ENCODE measurements around the gene MGMT.

The MGMT gene

GRCh38 chr10:129796710-129797420 is 329.8 kb downstream of the MGMT start:
- DNase-seq = no peak
- intact Hi-C loops (cut with DNase I) = no loop called here

GRCh38 chr10:129799942-129800341 is 332.9 kb downstream of the MGMT start:
- no peak for DNase-seq
- intact Hi-C loops (cut with DNase I) = no loop called here

GRCh38 chr10:129800796-129801340 is 333.8 kb downstream of the MGMT start:
- no peak for DNase-seq
- intact Hi-C loops (cut with DNase I) = no loop called here

- intact Hi-C loops (cut with DNase I) = no loop called here
- no peak for DNase-seq
These were observed 340.2 kb downstream of the MGMT start for GRCh38 chr10:129807211-129807610.

GRCh38 chr10:129808092-129808983 is 341.3 kb downstream of the MGMT start:
- intact Hi-C loops (cut with DNase I) = no loop called here
- no peak for DNase-seq

- intact Hi-C loops (cut with DNase I) = no loop called here
- DNase-seq = no peak
These were observed 342.4 kb downstream of the MGMT start for GRCh38 chr10:129809431-129809830.

- DNase-seq = no peak
- intact Hi-C loops (cut with DNase I) = no loop called here
These were observed 342.8 kb downstream of the MGMT start for GRCh38 chr10:129809841-129810240.

- intact Hi-C loops (cut with DNase I) = no loop called here
- no peak for DNase-seq
These were observed 344.2 kb downstream of the MGMT start for GRCh38 chr10:129811208-129811607.

GRCh38 chr10:129812398-129812797 is 345.4 kb downstream of the MGMT start:
- DNase-seq = no peak
- intact Hi-C loops (cut with DNase I) = no loop called here

GRCh38 chr10:129814681-129815646 is 347.9 kb downstream of the MGMT start:
- DNase-seq = no peak
- intact Hi-C loops (cut with DNase I) = no loop called here

- no peak for DNase-seq
- intact Hi-C loops (cut with DNase I) = no loop called here
These were observed 349.0 kb downstream of the MGMT start for GRCh38 chr10:129815898-129816655.

- intact Hi-C loops (cut with DNase I) = no loop called here
- no peak for DNase-seq
These were observed 349.6 kb downstream of the MGMT start for GRCh38 chr10:129816656-129817045.
